Tibial nerve (tissue), 4 donors: ENCODE measurements around the gene TMEM95. TPM values are rescaled to one million over a fixed set of nuclear protein-coding genes. Genes with fewer than 3 reads are reported as not detected.
A peak's percentile ranks its signal among the peaks of the same experiment; 100 is the strongest.

Source experiments
- DNase-seq, 2 donors: peaks; one replicate each; pipeline ENCODE4 v3.0.0-alpha.2; 2019; ENCODE audit warnings: low spot score in 2 of 2
- H3K27ac ChIP-seq, 4 donors: fragments of 200-600 bp; sonication (generic) in 3 of 4; one replicate each; pipeline ENCODE4 v1.5.1; 2017 to 2019; ENCODE audit warnings: mild to moderate bottlenecking in 1 of 4
- H3K27me3 ChIP-seq, 2 donors: fragments of 200-600 bp; sonication (generic) in 1 of 2; one replicate each; pipeline versions ENCODE4 v1.5.1 to v1.6.0; 2017 to 2019
- H3K36me3 ChIP-seq, 3 donors: fragments of 200-600 bp; sonication (generic); one replicate each; pipeline ENCODE4 v1.5.1; 2018 to 2019
- H3K4me1 ChIP-seq, 4 donors: fragments of 200-600 bp; sonication (generic) in 3 of 4; one replicate each; pipeline ENCODE4 v1.5.1; 2017 to 2019
- H3K4me3 ChIP-seq, 4 donors: fragments of 200-600 bp; sonication (generic) in 3 of 4; one replicate each; pipeline ENCODE4 v1.5.1; 2017 to 2019; ENCODE audit warnings: mild to moderate bottlenecking in 1 of 4, moderate library complexity in 1 of 4
- H3K9me3 ChIP-seq, 4 donors: fragments of 200-600 bp; sonication (generic) in 3 of 4; one replicate each; pipeline ENCODE4 v1.5.1; 2017 to 2019
- EP300 ChIP-seq, 2 donors: sonication (generic); formaldehyde crosslinking; IDR thresholded peaks; one replicate each; pipeline ENCODE4 v1.6.1; 2017; ENCODE audit warnings: antibody characterized with exemption in 2 of 2, mild to moderate bottlenecking in 1 of 2
- POLR2A ChIP-seq, 2 donors: fragments of 450-650 bp; IDR thresholded peaks; one replicate each; pipeline ENCODE4 v1.6.1; 2017; ENCODE audit warnings: antibody characterized with exemption in 2 of 2, mild to moderate bottlenecking in 2 of 2, moderate library complexity in 2 of 2
- WGBS, 2 donors: methylation state at CpG; one replicate each; pipeline ENCODE4 v1.1.5; 2018; 5-methylcytosine and 5-hydroxymethylcytosine counted together
- total RNA-seq, 4 donors: library from RNA; depleted of rRNA; stranded (reverse); fragments of >200 nt; gene quantifications; one replicate each; pipeline ENCODE4 v1.1.0, GENCODE V29; 2016
- TF ChIP-seq, protein P1 (sequence below), 5 experiments: fragments of 200-600 bp in 3 of 5; fragments of 450-650 bp in 2 of 5; sonication (generic) in 3 of 5; IDR thresholded peaks; one replicate each; pipeline ENCODE4 v1.5.1; 2016 to 2019; ENCODE audit warnings: antibody characterized with exemption in 5 of 5, mild to moderate bottlenecking in 3 of 5, moderate library complexity in 2 of 5

TMEM95 gene
- total RNA-seq, 4 donors from 2014 or later, result not detected

DNA sequence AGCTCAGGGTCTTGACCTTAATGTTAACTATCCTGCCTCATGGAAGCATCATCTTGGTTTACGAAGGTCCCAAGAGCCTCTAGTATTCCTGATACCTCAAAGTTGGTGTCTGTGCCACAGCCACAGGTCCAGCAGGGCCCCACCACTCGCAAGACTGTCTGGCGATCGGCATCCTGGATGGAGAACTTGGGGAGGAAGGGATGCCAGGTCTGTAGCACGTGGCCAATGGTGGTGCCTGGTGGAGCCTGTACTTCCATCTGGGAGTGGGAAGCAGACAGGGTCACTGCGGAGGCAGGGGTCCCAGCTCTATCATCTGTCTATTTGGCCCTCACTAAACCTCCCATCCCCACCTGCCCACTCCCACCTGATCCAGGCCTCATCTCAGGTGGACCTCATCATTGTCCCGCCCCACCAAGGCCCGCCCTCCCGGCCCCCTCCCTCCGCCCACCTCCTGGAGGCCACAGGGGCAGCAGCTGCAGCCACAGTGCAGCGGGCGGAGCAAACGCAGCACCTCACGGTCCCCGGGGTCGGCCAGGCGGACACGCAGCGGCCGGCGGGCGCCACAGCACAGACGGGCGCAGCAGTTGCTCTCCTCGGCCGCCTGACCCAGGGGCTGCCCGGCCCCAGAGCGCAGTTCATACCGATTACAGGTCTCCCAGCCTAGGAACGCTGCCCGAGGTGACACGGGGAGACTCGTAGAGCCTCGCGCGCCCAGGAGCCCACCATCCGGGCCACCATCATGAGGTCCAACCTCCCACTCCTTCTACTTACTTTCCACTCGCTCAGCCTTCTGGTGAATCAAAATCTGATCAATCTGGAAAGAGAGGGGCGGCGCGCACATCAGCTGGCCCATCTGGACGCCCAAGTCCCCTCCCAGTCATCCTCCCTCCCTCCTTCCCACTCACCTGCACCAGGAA lies 38.0 kb downstream of the TMEM95 start:
- no peaks in the 10 kb centered on the region for H3K9me3 ChIP-seq
- peak overlapping the region in 3 of 4 donors; percentile 90 to 96 (median 92) for H3K27ac ChIP-seq
- H3K36me3 ChIP-seq, result peaks cover 0 to 51% (median 0%) of the 10 kb centered on the region in 3 donors
- 68% methylated on average over 39 to 42 of the region's 42 CpGs for WGBS, 2 donors
- H3K4me3 ChIP-seq, result peak overlapping the region; percentile 77 to 95 (median 88)
- TF ChIP-seq POLR2A (IDR thresholded peaks at IDR 0.05), result no peak
- TF ChIP-seq EP300 (IDR thresholded peaks at IDR 0.05), result no peak
- TF ChIP-seq, protein P1, sequence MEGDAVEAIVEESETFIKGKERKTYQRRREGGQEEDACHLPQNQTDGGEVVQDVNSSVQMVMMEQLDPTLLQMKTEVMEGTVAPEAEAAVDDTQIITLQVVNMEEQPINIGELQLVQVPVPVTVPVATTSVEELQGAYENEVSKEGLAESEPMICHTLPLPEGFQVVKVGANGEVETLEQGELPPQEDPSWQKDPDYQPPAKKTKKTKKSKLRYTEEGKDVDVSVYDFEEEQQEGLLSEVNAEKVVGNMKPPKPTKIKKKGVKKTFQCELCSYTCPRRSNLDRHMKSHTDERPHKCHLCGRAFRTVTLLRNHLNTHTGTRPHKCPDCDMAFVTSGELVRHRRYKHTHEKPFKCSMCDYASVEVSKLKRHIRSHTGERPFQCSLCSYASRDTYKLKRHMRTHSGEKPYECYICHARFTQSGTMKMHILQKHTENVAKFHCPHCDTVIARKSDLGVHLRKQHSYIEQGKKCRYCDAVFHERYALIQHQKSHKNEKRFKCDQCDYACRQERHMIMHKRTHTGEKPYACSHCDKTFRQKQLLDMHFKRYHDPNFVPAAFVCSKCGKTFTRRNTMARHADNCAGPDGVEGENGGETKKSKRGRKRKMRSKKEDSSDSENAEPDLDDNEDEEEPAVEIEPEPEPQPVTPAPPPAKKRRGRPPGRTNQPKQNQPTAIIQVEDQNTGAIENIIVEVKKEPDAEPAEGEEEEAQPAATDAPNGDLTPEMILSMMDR (IDR thresholded peaks at IDR 0.05), result no peak
- no peak for DNase-seq
- peaks cover 0 to 27% (median 15%) of the 10 kb centered on the region in 4 donors for H3K4me1 ChIP-seq
- no peaks in the 10 kb centered on the region for H3K27me3 ChIP-seq

DNA sequence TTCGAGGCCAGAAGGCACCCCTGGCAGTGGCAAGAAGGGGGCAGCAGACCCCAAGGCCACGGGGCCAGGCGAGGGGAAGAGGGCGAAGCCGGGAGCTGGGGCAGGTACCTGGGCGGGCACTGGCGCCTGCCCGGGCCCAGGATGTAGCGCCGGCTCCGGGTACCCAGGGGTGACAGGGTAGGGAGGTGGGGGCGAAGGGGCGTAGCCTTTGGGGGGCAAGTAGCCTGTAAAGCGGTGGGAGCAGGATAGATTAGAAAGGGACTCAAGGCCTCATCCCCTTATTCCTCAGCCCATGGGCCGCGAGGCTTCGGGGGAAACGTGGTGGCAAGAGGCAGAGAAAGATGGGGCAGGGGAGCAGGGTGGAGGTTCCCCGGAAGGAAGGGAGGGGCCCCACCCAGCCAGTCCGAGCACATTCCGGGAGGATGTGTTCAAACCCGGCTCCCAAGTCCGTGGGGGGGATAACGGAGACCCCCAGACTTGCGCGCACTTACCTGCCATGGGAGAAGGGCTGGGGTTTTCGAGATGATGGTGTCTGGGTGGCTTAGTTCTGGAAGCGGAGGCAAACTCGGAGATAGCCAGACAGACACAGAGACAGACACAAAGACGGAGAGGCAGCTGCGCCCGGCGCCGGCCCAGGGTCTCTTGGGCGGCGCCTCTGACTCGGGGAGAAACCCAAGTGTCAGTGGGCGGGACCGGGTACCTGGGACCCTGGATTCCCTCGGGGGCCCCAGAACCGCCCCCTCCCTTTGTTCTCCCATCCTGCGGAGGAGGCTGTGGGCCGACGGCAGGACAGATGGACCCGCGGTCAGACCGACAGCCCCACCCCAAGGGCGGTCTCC lies 38.9 kb downstream of the TMEM95 start:
- Histone ChIP-seq H3K9me3 (no peaks in the 10 kb centered on the region), H3K4me1 (peaks cover 0 to 27% (median 15%) of the 10 kb centered on the region in 4 donors), H3K27me3 (no peaks in the 10 kb centered on the region), H3K4me3 (peak overlapping the region; percentile 77 to 95 (median 88)), H3K27ac (peak overlapping the region; percentile 86 to 96 (median 91)), H3K36me3 (peaks cover 0 to 42% (median 0%) of the 10 kb centered on the region in 3 donors)
- WGBS, 2 donors, result 4 to 6% methylated on average over 40 to 47 of the region's 48 CpGs
- no peak for DNase-seq
- TF ChIP-seq EP300 (IDR thresholded peaks at IDR 0.05) (no peak), POLR2A (IDR thresholded peaks at IDR 0.05) (no peak)

DNA sequence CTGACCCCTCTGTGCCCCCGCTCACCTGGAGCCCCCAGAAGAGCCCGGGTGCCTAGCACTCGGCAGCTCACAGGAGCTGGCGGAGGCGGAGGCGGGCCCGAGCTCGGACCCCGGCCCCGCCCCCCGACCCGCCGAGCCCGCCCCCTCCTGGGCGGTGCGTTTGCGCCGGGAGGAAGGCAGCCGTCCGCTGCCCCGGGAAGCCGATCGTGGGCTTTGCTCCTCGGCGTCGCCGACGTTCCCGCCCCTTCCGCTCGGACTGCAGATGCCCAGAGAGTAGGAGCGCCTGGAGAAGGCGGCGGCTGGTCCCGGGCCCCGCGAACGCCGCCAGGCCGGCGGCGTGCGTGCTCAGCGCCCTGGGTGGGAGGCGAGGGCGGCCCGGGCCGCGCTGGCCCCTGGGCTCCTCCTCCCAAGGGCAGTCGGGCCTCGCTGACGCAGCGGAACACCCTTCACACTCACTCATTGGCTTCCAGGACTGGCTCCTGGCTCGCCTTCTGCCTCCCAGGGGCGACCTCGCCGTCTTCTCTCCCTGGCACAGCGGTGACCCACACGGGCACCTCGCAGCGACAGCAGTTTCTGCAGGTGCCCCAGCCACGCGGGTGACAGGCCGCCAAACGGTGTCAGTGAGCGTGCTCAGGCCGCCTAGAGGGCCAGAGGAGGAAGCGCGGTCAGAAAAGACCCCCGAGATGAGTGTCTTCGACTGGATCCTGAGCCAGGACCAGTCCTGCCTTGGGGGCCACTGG lies 39.7 kb downstream of the TMEM95 start, which contains the start of gene PLSCR3:
Gene PLSCR3, minus strand, starts transcription at position 74 of the 740 bp plus-strand sequence. CDS start 415 bp downstream, outside the sequence.
- H3K27ac ChIP-seq, result peak within 1 kb of the TSS; percentile 86 to 96 (median 91)
- peak in 1 of 2 donors; percentile 93 for TF ChIP-seq EP300 (IDR thresholded peaks at IDR 0.05)
- TF ChIP-seq, protein P1 (IDR thresholded peaks at IDR 0.05), result peak in 4 of 5 experiments; percentile 28 to 72 (median 52)
- peak; percentile 83 to 90 for TF ChIP-seq POLR2A (IDR thresholded peaks at IDR 0.05)
- peaks cover 0 to 27% (median 15%) of the 10 kb centered on the region in 4 donors for H3K4me1 ChIP-seq
- WGBS, 2 donors, result 0% methylated on average over 12 to 23 of the region's 71 CpGs
- peaks cover 0 to 34% (median 0%) of the 10 kb centered on the region in 3 donors for H3K36me3 ChIP-seq
- H3K9me3 ChIP-seq, result no peaks in the 10 kb centered on the region
- no peaks in the 10 kb centered on the region for H3K27me3 ChIP-seq
- peak within 1 kb of the TSS; percentile 77 to 95 (median 88) for H3K4me3 ChIP-seq
- DNase-seq, result peak; percentile 74 to 76

DNA sequence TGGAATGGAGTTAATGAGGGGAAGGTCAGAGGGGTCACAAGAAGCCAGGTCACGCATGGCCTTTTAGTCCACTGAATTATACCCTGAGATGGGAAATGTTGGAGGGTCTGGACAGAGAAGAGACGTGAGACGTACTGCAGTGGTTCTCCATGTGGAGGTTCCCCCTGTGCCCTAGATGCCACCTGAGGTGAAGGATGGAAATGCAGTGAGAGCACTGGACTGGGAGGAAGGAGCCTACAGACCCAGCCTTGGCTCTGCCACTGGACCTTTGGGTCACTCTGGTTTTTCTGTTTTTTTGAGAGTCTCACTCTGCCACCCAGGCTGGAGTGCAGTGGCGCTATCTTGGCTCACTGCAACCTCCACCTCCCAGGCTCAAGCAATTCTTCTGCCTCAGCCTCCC lies 41.2 kb downstream of the TMEM95 start:
- Histone ChIP-seq H3K4me1 (peaks cover 0 to 32% (median 15%) of the 10 kb centered on the region in 4 donors), H3K4me3 (no peak overlapping the region), H3K36me3 (peaks cover 0 to 19% (median 0%) of the 10 kb centered on the region in 3 donors), H3K27me3 (no peaks in the 10 kb centered on the region), H3K27ac (no peak overlapping the region), H3K9me3 (no peaks in the 10 kb centered on the region)
- WGBS, 2 donors, result 87 to 89% methylated on average over 4 of the region's 4 CpGs
- TF ChIP-seq EP300 (IDR thresholded peaks at IDR 0.05) (no peak), POLR2A (IDR thresholded peaks at IDR 0.05) (no peak)
- TF ChIP-seq, protein P1 (IDR thresholded peaks at IDR 0.05), result no peak
- no peak for DNase-seq

DNA sequence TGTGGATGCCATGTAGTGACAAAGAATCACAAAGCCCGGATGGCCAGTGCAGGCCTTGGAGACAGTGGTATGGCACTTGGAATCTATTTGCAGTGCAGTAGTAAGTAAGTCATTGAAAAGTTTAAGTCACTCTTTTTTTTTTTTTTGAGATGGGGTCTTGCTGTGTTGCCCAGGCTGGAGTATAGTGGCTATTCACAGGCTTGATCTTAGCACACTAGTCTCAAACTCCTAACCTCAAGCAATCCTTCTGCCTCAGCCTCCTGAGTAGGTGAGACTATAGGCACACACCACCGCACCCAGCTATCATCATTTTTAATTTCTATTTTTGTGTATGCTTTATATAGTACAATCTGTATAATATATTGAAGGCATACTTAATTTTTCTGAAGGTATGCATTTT lies 43.7 kb downstream of the TMEM95 start:
- no peaks in the 10 kb centered on the region for H3K27me3 ChIP-seq
- no peak overlapping the region for H3K4me3 ChIP-seq
- peaks cover 0 to 5% (median 0%) of the 10 kb centered on the region in 3 donors for H3K36me3 ChIP-seq
- peaks cover 0 to 39% (median 23%) of the 10 kb centered on the region in 4 donors for H3K4me1 ChIP-seq
- TF ChIP-seq, protein P1 (IDR thresholded peaks at IDR 0.05), result no peak
- TF ChIP-seq EP300 (IDR thresholded peaks at IDR 0.05) (no peak), POLR2A (IDR thresholded peaks at IDR 0.05) (no peak)
- H3K27ac ChIP-seq, result no peak overlapping the region
- 86 to 89% methylated on average over 2 of the region's 2 CpGs for WGBS, 2 donors
- H3K9me3 ChIP-seq, result no peaks in the 10 kb centered on the region
- no peak for DNase-seq
